Measurements from ENCODE around the gene ZNF621.
"Not testable (repeated sequence)": the region's sequence is repeated elsewhere in the genome, so short reads cannot be mapped to it uniquely, and the experiment has no call there.

Gene ZNF621

DNA sequence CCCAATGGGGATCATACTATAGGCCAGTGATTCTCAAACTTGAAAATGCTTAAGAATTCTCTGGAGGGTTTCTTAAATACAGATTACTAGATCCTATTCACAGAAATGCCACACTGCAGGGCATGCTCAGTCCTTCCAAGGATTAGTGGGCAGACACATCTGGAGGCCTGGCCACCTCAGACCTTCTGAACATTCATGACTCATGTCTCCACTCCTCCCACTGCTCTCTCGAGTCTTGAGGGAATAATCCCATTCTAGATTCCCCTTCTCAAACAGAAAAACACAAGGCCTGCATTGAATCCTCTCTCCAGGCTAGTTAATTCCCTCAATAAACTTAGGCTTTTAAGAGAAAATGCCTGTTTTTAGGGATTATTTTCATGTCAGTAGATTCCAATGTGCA is 22.1 kb downstream of the ZNF621 start:
- DNase-seq: peak; percentile 5

- DNase-seq: no peak
Measured at GRCh38 chr3:40550167-40550566, 25.4 kb downstream of the ZNF621 start.

- DNase-seq: peak; percentile 45
Measured at GRCh38 chr3:40557575-40558161, 32.9 kb downstream of the ZNF621 start.

DNA sequence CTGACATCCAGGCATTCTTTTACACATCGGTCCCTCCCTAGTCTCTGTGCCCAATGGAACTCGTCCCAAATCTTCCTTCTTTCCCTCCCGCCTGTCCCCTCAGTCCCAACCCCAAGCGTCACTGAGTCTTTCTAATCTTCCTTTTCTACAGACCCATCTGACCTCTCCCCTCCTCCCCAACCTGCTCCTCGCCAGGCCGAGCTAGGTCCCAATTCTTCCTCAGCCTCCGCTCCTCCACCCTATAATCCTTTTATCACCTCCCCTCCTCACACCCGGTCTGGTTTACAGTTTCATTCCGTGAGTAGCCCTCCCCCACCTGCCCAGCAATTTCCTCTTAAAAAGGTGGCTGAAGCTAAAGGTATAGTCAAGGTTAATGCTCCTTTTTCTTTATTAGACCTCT is 37.7 kb downstream of the ZNF621 start:
- not testable (repeated sequence) for DNase-seq

- DNase-seq: not testable (repeated sequence)
Measured at GRCh38 chr3:40565629-40566028, 40.9 kb downstream of the ZNF621 start.

DNA sequence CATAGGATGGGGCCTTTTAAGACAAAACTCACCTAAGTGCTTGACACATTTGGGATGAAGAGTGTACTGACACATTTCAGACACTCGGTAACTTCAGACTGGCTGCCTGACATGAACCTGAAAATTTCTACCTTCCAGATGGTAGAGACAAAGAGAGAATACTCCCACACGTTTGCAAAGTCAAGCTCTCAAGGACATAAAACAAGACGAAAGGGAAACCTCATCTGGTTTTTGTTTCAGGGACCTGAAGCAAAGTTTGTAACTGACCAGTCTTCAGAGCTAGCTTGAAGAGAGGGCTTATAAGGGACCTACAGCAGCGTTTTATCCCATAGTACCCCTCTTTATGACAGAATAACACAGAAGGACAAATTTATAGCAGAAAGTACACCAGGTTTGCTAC is 41.9 kb downstream of the ZNF621 start:
- no peak for DNase-seq

GRCh38 chr3:40572588-40572987 is 47.8 kb downstream of the ZNF621 start:
- no peak for DNase-seq

- no peak for DNase-seq
Measured at GRCh38 chr3:40574050-40574449, 49.3 kb downstream of the ZNF621 start.

GRCh38 chr3:40574661-40575060 is 49.9 kb downstream of the ZNF621 start:
- DNase-seq: no peak

- no peak for DNase-seq
Measured at GRCh38 chr3:40576396-40576795, 51.6 kb downstream of the ZNF621 start.

DNA sequence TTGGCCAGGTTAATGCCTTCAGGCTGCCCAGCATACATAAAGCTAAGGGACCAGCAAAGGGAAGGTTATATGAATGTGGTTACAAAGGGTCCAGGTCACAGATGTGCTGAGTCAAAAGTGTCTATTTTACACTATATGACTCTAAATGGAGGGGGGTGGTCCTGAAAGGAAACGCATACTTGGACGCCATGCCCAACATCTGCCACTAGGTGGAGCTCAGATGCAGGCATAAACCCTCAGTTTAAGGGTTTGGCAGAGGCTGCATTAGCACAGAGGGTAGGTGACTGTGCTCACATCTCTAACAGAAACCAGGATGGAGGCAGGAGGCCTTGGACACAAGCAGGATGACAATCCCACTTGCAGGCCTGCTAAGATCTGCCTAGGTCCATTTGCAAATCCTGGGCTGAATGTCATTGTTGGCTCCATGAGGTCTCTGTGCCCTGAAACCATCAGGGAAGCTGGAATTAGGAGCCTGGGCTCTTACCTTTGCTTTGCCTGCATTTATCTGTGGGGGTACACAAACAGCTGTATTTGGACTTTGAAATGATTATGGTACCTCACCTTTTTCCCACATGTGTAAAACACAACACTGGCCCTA is 55.8 kb downstream of the ZNF621 start:
- DNase-seq: peak; percentile 28

DNA sequence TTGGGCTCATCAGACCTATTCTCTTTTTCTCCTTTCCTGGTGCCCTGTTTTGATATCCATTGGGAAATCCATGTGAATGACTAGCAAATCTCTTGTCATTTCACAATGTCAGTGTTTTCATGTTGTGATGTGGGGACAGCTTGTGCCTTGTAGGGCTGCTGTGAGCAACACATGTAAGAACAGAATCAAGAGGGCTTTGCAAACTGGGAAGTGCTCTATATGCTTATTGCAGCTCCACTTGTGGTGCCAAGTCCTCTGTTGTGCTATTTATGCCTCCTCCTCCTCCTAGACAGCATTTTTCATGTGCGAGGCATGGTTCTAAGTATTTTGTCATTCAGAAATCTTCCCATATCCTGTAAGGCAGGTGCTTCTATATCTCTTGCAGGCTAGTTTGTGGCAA is 56.4 kb downstream of the ZNF621 start:
- no peak for DNase-seq

DNA sequence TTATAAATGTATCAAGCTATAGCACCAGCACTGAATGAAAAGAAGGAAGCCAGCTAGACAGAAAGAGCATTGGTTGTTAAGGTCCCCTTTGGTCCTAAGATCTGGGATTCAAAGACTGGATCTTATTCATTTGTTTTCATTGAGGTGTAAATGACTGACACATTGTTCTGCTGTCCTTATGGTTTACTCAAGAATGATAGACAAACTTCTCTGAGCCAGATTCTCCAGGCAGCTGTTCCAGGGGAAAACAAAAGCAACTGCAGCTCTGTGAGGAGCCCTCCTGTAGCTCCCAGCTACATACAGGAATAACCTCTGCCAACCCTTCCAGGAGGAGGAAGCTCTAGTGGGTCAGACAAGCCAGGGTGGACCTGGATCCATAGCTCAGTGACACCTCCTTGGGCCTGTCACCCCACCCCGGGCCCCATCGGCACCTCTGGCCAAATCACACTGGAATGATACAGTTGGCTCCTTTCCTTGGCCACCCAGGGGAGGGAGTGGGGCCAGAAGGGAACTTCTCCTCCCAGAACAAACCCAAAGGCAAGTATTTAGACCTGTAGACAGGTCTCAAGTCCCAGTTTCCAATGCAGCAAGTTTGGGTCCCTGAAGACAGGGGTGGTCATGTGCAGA is 57.8 kb downstream of the ZNF621 start:
- no peak for DNase-seq

- DNase-seq: no peak
Measured at GRCh38 chr3:40583691-40584090, 58.9 kb downstream of the ZNF621 start.

GRCh38 chr3:40584625-40585189 is 59.9 kb downstream of the ZNF621 start:
- DNase-seq: peak; percentile 70

DNA sequence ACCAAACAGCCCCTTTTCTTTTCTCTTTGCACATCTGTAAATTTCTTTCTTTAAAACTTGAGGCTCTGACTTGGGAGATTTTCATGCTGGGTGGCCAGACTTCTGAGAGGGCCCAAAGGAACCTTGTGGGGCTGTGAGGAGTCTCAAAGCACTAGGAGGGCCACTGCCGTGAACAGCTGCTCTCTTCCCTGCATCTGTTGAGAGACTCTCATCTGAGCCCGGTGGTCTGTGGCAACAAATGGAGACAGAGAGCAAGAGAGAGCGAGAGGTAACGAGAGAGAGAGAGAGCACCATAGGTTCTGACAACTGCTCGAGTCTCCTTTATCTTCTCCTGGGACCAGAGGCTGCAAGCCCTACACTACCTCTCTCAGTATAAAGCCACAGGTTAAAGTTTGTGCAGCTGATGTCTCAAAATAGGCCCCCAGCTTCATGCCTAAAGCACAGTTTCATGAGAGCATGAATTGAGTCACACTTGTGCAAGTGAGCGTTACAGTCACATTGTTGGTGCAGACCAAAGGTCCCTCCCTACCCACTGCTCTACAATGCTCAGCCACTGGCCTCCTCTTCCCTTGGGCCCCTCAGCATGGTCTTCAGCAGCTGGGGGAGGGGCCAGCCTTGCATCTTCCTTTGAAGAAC is 60.7 kb downstream of the ZNF621 start:
- DNase-seq: no peak

DNA sequence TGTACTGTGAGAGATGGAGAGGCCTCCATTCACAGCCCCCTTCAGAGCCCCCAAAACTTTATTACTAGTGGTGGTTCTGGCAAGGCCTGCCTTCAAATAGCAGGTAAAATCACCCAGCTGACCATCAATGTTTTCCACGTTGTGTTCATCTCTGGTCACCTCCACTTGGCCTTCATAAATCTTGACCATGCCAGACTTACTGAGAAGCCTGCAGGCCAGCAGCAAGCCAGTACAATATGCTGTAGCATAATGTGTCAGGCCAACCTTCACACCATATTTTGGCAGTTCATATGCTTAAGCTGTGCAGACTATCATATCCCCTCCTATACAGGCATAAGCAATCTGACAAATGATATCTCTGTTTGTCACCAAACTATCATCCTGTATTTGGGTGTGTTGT is 62.1 kb downstream of the ZNF621 start:
- no peak for DNase-seq

DNA sequence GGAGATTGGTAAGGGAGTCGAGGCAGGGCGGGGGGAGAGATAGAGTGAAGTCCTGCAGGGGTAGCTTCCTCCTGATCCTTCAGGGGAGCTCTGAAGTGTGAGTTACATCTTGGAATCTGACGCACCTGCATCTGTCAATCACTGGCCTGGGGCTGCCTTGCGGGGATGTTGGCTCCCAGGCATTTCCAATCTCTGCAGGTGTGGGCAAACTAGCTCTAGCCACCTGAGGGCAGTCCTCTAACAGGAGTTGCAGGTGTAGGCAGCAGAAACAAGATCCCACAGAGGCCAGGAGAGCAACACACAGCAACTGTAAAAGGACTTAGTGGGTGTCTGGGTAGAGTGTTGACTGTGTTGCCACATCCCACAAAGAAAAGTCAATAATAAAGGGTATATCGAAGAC is 63.6 kb downstream of the ZNF621 start:
- no peak for DNase-seq
